HG03342 (cell line): ENCODE measurements around the gene FIBCD1.

Source experiments
- ATAC-seq: cut with Tn5 transposase; IDR thresholded peaks from one replicate; pipeline ENCODE4 v1.9.1; 2021; ENCODE audit warnings: mild to moderate bottlenecking, moderate library complexity; ENCODE audit not compliant: unreplicated experiment

FIBCD1 gene

DNA sequence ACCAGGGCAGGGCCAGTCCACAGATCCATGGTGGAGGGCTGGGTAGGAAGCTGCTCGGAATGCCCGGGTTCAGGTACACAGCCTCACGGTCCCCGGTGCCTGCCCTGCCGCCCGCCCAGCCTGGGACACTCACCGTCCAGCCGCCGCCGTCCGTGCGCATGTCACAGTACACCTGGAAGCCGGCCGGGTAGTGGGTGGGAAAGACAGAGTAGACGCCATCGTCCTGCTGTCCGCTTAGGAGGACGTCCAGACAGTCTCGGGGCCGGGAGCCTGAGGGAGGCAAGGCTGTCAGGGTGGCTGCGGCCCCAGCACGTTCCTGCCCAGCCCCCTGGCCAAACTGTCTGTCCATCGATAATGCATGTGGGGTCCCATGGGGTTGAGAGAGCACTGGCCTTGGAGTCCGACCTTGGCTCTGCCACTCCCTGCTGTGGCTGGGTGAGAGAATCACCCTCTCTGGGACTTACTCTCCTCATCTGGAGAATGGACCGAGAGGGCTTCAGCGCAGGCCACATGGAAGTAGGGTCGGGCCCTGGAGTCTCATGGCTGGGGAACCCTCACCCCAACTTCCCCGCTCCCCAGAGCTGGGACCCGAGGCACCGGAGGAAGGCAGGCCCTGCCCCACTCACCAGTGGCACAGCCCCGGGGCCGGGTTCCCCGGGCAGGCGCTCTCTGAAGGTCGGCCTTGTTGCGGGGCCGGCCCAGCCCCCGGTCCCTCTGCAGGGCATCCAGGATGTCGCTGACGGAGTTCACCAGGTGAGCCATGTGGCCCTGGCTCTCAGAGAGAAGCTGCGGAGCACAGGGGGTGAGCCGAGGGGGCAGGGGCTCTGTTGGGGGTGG lies 15.2 kb downstream of the FIBCD1 start:
- no peak for ATAC-seq

DNA sequence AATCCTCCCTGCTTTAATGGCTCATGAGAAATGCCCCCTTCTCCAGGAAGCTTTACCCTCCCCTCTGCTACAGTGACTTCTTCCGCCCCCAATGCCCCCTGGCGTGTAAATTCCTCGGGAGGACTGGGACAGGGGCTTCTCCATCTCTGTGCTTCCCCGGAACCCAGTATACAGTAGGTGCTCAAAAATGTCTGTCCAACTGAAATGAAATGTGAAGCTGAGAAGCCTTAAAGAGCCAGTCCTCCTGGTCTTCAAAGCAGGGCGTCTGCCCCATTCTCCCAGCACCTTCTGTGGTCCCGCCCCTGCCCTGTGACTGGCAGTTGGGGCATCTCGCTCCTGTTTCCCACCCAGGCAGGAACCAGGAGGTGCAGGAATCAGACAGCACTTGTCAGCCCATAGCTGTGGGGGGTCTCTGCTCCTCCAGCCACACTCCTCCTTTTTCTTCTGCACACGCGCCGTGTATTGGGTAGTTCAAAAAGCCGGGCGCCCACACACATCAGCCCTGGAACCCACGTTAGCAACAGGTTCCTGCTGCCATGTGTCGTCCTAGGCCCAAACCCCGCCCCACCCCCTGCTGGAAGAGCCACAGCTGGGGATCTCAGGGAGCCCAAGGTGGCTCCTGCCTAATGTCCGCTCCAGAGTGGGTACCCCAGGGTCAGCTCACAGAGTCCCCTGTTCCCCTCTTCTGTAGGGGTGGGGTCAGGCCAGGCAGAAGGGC lies 16.0 kb downstream of the FIBCD1 start:
- no peak for ATAC-seq

DNA sequence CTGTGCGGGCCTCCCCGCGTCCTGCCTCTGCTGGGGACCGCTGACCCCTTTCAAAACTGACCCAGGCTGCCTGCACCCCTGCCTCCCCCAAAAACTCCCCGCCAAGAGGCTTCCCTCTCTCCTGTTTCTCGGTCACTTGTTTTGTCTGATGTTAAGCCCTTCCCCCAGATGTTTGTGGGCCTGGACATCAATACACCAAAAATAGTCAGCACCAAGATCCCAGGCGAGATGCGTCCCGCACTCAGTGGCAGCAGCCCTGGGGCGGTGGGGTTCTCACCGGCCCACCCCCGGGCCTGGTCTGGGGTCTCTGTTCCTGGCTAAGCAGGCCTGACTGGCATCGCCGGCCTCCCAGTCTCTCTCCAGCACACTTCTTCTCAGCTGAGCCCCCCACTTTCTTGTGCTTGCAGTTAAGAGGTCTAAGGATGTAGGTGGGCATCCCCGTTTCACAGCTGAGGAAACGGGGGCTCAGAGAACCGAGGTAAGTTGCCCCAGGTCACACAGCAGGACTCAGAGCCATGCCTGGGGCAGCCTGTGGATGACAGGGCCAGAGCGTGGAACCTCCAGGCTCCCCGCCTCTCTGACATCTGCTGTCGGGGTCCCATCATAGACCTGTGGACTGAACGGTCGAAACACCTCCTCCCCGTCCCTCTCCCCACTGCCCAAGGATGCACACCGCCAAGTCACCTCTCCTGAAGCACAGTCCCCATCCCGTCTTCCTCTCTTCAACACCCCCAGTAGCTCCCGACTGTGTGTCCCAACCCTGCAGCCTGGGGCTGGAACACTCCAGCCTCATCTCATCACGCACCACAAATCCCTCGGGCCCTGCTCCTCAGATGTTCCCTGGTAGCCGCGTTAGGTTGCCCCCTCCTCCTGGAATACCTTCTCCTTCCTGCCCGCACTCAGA lies 16.8 kb downstream of the FIBCD1 start:
- no peak for ATAC-seq

- no peak for ATAC-seq
Measured at GRCh38 chr9:130921300-130921988, 17.6 kb downstream of the FIBCD1 start.

DNA sequence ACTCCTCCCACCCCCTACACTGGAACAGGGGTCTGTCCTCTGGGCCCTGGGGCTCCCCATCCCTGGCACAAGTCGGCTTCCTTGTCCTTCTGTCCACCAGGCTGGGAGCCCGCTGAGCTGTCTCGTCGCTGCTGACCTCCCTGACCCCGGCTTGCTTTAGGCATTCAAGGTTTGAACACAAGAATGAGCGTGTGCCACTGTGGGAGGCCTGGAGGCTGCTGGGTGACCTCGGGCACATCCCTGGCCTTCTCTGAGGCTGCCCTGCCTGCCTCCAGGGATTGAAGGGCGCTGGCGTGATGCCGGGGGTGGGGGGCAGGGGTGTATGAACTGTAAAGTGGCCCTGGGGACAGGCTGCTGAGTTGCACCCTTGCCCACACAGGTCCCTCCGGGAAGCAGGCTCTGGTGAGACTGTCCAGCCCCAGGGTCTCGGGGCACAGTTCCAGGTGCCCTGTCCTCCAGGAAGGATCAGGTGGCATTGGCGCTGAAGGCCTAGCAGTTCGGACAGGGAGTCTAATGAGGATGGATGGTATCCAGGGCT lies 18.2 kb downstream of the FIBCD1 start:
- no peak for ATAC-seq

DNA sequence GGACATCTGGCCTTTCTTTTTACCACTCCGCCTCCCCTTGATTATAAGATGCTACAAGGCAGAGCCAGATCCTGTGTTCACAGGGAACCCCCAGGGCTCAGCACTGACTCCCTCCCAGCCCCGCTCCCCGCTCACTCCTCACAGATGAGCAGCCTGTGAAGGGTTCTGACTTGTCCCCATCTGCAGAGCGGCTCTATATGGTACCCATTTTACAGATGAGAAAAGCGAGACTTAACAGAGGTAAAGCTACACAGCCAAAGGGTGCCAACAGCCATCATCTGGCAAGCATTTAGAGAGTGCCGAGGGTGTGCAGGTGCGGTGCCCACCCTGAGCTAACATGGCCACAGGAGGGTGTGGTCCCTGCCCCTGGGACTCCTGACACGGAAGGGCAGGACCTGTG lies 18.8 kb downstream of the FIBCD1 start:
- no peak for ATAC-seq

GRCh38 chr9:130919559-130920145 lies 19.4 kb downstream of the FIBCD1 start:
- ATAC-seq = no peak

DNA sequence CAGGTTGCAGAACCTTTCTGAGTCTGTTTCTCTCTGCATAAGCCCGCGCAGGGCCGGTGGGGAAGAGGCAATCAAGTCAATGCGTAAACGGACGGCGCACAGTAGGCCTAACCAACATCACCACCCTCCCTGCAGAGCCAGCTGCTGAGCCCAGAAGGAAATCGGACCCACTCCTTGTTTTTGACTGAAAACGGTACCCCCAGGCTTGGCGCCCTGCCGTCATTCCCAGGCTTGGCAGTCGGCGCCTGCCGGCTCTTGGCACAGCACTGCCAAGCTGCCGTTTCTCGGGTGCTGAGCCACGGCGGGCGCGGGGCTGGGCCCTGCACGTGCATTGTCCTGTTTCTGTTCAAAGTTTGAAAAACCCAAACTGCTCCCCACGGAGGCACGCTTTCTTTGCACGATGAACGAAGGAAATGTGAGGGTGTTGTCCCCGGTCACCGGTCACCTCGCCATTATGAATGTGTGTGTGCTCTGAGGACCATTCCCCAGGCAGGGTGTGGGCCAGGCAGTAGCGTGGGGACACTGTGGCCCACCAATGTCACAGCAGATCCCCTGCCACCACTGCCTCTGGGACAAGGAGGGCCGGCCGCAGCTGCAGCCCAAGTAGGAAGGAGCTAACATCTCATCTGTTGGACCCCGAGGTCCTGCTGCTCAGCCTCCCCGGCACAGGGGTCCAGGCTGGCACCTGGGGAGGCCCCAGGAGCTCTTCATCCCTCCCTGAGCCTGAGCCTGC lies 20.1 kb downstream of the FIBCD1 start:
- ATAC-seq = no peak

DNA sequence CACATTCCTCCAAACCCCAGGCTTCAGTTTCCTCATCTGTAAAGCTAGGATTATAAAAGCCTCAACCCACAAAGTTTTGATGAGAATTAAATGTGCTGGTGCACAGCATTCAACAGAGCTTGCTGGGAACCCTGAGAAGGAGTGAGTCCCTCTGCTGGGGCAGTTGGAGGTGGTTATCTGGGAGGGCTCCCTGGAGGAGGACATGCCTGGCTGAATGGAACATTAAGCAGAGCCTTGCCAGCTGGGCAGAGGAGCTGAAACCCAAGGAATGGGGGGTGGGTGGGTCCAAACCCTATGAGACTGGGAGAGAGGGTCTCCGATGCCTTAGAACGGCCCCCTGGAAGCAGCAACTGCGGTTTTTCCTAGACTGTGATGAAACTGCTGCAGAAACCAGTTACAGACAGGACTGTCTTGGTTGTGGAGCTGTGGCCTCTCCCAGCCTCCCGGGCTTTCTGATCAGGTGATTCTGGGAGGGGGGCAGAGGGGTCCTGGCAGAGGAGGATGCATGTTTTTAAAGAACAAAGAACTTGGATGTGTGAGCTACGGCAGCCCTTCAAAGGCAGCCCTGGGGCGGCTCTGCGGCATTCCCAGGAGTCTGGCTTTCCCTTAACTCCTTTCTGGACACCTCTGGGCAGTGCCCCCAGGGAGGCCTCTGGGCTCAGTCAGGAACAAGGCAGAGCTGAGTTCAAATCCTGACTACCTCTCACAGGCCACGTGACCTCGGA lies 20.8 kb downstream of the FIBCD1 start:
- ATAC-seq = no peak

- ATAC-seq = no peak
Measured at GRCh38 chr9:130917168-130917960, 21.7 kb downstream of the FIBCD1 start.

DNA sequence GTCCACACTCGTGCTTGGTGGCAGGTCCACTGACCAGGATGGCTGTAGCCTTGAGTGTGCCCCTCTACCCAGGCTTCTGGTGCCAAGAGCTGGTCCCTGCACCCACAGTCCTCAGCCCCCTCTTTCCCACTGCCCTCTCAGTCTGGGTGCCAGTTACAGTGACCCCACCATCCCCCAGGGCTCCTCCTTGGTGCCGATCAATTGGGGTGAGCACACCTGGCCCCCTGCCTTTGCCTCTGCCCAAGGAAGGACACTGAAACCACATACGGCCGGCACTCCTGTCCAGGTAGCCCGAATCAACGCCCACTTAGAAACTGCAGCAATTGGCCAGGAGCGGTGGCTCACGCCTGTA lies 24.0 kb downstream of the FIBCD1 start:
- ATAC-seq = no peak

- ATAC-seq = no peak
Measured at GRCh38 chr9:130914417-130915095, 24.5 kb downstream of the FIBCD1 start.

DNA sequence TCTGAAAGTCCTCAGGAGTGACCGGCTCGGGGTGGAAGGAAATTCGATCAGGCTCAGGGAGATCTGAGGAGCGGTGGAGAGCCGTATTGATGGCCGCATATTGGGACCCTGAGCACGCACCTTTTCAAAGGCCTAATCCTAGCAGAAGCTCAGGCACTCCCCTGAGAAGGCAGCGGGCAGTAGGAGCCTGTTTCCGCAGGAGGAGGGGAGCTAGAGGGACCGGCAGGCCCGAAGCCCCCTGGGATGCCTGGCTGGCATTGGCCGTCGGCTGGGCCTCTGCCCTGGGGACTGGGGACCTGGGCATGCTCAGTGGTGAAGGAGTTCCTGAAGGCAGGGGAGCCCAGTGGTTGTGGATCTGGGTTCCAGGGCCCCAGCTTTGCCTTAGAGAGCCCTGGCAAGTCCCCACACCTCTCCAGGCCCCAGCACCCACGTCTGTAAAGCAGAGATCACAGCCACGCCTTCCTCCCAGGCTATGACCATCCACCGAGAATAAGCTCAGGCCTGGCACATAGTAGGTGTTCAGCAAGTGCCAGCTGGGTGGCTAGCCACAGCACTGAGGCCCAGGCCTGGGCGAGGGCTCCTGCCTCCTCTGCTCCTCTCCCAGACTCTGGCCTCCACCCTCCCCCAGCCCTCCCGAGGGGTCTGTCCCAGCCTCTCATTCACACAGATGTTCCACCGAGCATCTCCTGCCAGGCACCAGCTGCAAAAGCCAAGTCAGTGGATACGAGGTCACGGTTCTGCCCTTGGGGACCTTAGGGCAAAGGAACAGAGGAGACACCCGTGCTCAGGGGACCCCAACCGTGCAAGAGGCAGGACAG lies 25.2 kb downstream of the FIBCD1 start:
- no peak for ATAC-seq

DNA sequence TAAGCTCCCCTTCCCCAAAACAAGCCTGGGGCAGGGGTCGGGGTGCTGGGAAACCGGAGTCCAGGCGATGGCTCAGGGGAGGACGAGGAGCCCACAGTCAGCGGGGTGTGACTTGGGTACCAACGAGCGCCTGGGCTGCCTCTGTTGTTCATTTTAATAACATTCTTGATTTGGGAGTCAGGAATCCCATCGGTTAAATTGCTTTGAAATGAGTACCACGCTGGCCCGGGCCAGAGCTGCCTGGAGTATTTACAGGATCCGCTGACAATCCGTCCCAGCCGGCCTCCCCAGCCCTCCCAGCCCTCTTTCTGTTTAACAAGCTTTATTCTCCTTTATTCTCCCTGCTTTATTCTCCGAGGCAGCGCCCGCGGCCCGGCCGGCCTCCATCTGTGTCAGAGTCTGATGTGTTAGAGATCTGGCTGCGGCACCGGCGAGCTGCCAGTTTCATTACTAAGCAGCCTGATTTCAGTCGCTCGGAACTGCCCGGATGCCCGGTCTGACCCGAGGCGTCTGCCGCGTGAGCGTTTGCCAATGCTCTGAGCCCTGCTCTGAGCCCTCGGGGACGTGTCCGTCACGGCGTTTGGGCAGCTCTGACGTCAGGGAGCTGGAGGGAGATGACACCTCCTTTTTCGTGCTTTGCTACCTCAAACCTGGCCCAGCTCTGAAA lies 26.0 kb downstream of the FIBCD1 start:
- ATAC-seq = no peak

GRCh38 chr9:130911254-130912049 lies 27.6 kb downstream of the FIBCD1 start:
- no peak for ATAC-seq
